NT2/D1 (cell line): Measurements from ENCODE around the gene ADCY7.

Experiments
- SUZ12 ChIP-seq: IDR thresholded peaks from 2 replicates; pipeline ENCODE4 v1.6.1; 2011; ENCODE audit not compliant: insufficient read length, insufficient read depth; ENCODE audit errors: extremely low read depth
- ZNF274 ChIP-seq: IDR thresholded peaks from 2 replicates; pipeline ENCODE4 v1.6.1; 2011; ENCODE audit warnings: mild to moderate bottlenecking, low read depth, low read length

DNA sequence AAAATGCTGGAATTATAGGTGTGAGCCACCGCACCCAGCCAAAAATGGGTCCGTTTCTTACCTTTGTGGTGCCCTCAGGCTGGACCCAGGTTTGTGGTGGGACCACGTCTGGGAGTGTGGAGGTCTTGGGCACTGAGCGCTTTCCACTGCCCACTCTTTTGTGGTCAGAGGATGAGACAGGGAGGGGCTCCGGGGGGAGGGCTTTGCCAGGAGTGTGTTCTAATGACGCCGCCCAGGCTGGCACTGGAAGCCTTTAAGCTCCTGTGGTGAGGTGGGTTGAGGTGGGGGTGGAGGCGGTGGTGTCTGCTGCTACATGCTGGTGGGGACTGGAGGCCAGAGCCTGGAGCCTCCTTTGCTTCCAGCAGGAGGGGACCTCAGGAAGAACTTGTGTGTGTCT is 12.8 kb upstream of the ADCY7 start:
- no peak for TF ChIP-seq SUZ12
- no peak for TF ChIP-seq ZNF274
